HepG2 (cell line): ENCODE results near the gene ST6GALNAC6.

Experiments used
- CREB1 ChIP-seq, 2 experiments: fragments of 450-650 bp in 1 of 2; IDR thresholded peaks; 2 replicates each; pipeline ENCODE4 v1.6.1; 2016 to 2017; ENCODE audit warnings: control low read depth in 1 of 2, mild to moderate bottlenecking in 1 of 2, missing compliant biosample characterization in 1 of 2, missing genetic modification characterization in 1 of 2
- CTCF ChIP-seq: sonication (generic); formaldehyde crosslinking; IDR thresholded peaks from 2 replicates; pipeline ENCODE4 v1.5.0; 2020; ENCODE audit warnings: mild to moderate bottlenecking, missing genetic modification reagents, moderate library complexity
- EZH2 ChIP-seq: conservative IDR thresholded peaks from 2 replicates; pipeline ENCODE4 v1.6.1; 2012; ENCODE audit warnings: mild to moderate bottlenecking, low read depth, low read length, moderate library complexity
- FUBP1 ChIP-seq: sonication (generic); formaldehyde crosslinking; IDR thresholded peaks from 2 replicates; pipeline ENCODE4 v1.5.1; 2020; ENCODE audit warnings: missing genetic modification reagents, mild to moderate bottlenecking, borderline replicate concordance
- NFYB ChIP-seq: sonication (generic); formaldehyde crosslinking; IDR thresholded peaks from 2 replicates; pipeline ENCODE4 v1.4.0; 2020; ENCODE audit warnings: missing genetic modification reagents
- NR3C1 ChIP-seq: sonication (generic); formaldehyde crosslinking; IDR thresholded peaks from 2 replicates; pipeline ENCODE4 v1.4.0; 2020; ENCODE audit warnings: missing genetic modification reagents
- RBM39 ChIP-seq: fragments of 200-400 bp; formaldehyde crosslinking; IDR thresholded peaks from one replicate; pipeline ENCODE4 v1.6.1; 2018; ENCODE audit warnings: antibody characterized with exemption, mild to moderate bottlenecking, low read depth, low read length; ENCODE audit not compliant: poor library complexity, severe bottlenecking
- ZBTB7A ChIP-seq: sonication (generic); formaldehyde crosslinking; IDR thresholded peaks from 2 replicates; pipeline ENCODE4 v1.8.0; 2022; ENCODE audit warnings: mild to moderate bottlenecking, missing genetic modification reagents

- TF ChIP-seq NR3C1 (CRISPR knock-in tag): no peak
- TF ChIP-seq NFYB: no peak
- TF ChIP-seq ZBTB7A (CRISPR knock-in tag): no peak
- TF ChIP-seq RBM39: no peak
- TF ChIP-seq FUBP1: no peak
- no peak for TF ChIP-seq EZH2
- TF ChIP-seq CTCF (CRISPR knock-in tag): no peak
- TF ChIP-seq CREB1 (IDR thresholded peaks at IDR 0.05): no peak
- TF ChIP-seq CREB1 (CRISPR knock-in tag; IDR thresholded peaks at IDR 0.05): no peak
Measured at GRCh38 chr9:127841087-127841835, 58.1 kb downstream of the ST6GALNAC6 start.
